NCI-H82 treated with DMSO at 0.1 percent for 48 hours (cell line): ENCODE data around the gene CTNNA3.
"Not testable (repeated sequence)": the region's sequence is repeated elsewhere in the genome, so short reads cannot be mapped to it uniquely, and the experiment has no call there.

Source experiments
- DNase-seq: peaks from one replicate; lab custom pipeline; 2025; ENCODE audit not compliant: unreplicated experiment; lab: John Stamatoyannopoulos, UW

Gene CTNNA3

GRCh38 chr10:67257427-67258144 is 438.4 kb downstream of the CTNNA3 start:
- DNase-seq: no peak

GRCh38 chr10:67257018-67257417 is 439.0 kb downstream of the CTNNA3 start:
- DNase-seq: no peak

GRCh38 chr10:67250686-67251085 is 445.3 kb downstream of the CTNNA3 start:
- no peak for DNase-seq

- no peak for DNase-seq
These were observed 449.9 kb downstream of the CTNNA3 start for GRCh38 chr10:67246066-67246555.

GRCh38 chr10:67242528-67242927 is 453.5 kb downstream of the CTNNA3 start:
- no peak for DNase-seq

- no peak for DNase-seq
These were observed 454.5 kb downstream of the CTNNA3 start for GRCh38 chr10:67241451-67241850.

GRCh38 chr10:67239864-67240497 is 456.0 kb downstream of the CTNNA3 start:
- no peak for DNase-seq

- DNase-seq: not testable (repeated sequence)
These were observed 465.1 kb downstream of the CTNNA3 start for GRCh38 chr10:67230680-67231500.

- DNase-seq: no peak
These were observed 470.8 kb downstream of the CTNNA3 start for GRCh38 chr10:67225226-67225625.

- DNase-seq: no peak
These were observed 471.4 kb downstream of the CTNNA3 start for GRCh38 chr10:67224553-67224952.

GRCh38 chr10:67222934-67223333 is 473.1 kb downstream of the CTNNA3 start:
- DNase-seq: no peak

- DNase-seq: no peak
These were observed 474.0 kb downstream of the CTNNA3 start for GRCh38 chr10:67221939-67222494.

GRCh38 chr10:67211680-67212079 is 484.3 kb downstream of the CTNNA3 start:
- DNase-seq: no peak

GRCh38 chr10:67207923-67208322 is 488.1 kb downstream of the CTNNA3 start:
- not testable (repeated sequence) for DNase-seq

GRCh38 chr10:67200913-67201564 is 495.0 kb downstream of the CTNNA3 start:
- DNase-seq: no peak

- no peak for DNase-seq
These were observed 520.6 kb downstream of the CTNNA3 start for GRCh38 chr10:67175354-67175753.

GRCh38 chr10:67173787-67174186 is 522.2 kb downstream of the CTNNA3 start:
- DNase-seq: no peak

- DNase-seq: peak; percentile 21
These were observed 524.0 kb downstream of the CTNNA3 start for GRCh38 chr10:67171970-67172369.

- DNase-seq: no peak
These were observed 539.8 kb downstream of the CTNNA3 start for GRCh38 chr10:67156239-67156638.

GRCh38 chr10:67151471-67151870 is 544.5 kb downstream of the CTNNA3 start:
- DNase-seq: no peak

- no peak for DNase-seq
These were observed 551.5 kb downstream of the CTNNA3 start for GRCh38 chr10:67144530-67144929.
